ENCODE results near the gene LGALS7B.

The LGALS7B gene

GRCh38 chr19:38805180-38805579, 16.2 kb downstream of the LGALS7B start:
- Histone ChIP-seq H3K27ac (ENCODE audit: extremely low read depth, low read depth, low read length) (peak overlapping the region; percentile 24; the same call in 1 of the 2 replicates), H3K4me1 (ENCODE audit: control insufficient read depth, insufficient read depth, low read length) (no peaks in the 10 kb centered on the region), H3K36me3 (ENCODE audit: control insufficient read depth in 2 of 2, insufficient read depth in 1 of 2, low read length in 2 of 2) (no peaks in the 10 kb centered on the region; a peak in 1 of 3 replicates), H3K4me3 (ENCODE audit: low read depth, low read length) (no peak overlapping the region), H3K9me3 (ENCODE audit: control insufficient read depth, insufficient read depth, low read depth, low read length) (no peaks in the 10 kb centered on the region; the same call in 1 of the 2 replicates)
- CTCF ChIA-PET: interaction anchor here (0.6 to 1.7 kb wide), 4 partner anchors 19 to 404 kb away, joined by 3 to 6 read pairs (median 3); no protein-coding TSS in a partner anchor
- POLR2A ChIA-PET: interaction anchor here (1.0 kb wide), 1 partner anchor 95 kb away, joined by 3 read pairs; the partner anchor contains the start of gene NFKBIB
- TF ChIP-seq CTCF (tag by site-specific recombination; IDR thresholded peaks at IDR 0.05) (no peak), ZNF23 (tag by site-specific recombination; IDR thresholded peaks at IDR 0.05; ENCODE audit: borderline replicate concordance) (no peak), PRDM4 (tag by site-specific recombination; IDR thresholded peaks at IDR 0.05) (no peak), ZBTB48 (tag by site-specific recombination; IDR thresholded peaks at IDR 0.05) (peak; percentile 31; the same call in 1 of the 2 replicates), REPIN1 (tag by site-specific recombination; IDR thresholded peaks at IDR 0.05; ENCODE audit: low read depth) (peak; percentile 58; the same call in 1 of the 2 replicates), INSM2 (tag by site-specific recombination; IDR thresholded peaks at IDR 0.05) (no peak)
- TF ChIP-seq, protein P1, sequence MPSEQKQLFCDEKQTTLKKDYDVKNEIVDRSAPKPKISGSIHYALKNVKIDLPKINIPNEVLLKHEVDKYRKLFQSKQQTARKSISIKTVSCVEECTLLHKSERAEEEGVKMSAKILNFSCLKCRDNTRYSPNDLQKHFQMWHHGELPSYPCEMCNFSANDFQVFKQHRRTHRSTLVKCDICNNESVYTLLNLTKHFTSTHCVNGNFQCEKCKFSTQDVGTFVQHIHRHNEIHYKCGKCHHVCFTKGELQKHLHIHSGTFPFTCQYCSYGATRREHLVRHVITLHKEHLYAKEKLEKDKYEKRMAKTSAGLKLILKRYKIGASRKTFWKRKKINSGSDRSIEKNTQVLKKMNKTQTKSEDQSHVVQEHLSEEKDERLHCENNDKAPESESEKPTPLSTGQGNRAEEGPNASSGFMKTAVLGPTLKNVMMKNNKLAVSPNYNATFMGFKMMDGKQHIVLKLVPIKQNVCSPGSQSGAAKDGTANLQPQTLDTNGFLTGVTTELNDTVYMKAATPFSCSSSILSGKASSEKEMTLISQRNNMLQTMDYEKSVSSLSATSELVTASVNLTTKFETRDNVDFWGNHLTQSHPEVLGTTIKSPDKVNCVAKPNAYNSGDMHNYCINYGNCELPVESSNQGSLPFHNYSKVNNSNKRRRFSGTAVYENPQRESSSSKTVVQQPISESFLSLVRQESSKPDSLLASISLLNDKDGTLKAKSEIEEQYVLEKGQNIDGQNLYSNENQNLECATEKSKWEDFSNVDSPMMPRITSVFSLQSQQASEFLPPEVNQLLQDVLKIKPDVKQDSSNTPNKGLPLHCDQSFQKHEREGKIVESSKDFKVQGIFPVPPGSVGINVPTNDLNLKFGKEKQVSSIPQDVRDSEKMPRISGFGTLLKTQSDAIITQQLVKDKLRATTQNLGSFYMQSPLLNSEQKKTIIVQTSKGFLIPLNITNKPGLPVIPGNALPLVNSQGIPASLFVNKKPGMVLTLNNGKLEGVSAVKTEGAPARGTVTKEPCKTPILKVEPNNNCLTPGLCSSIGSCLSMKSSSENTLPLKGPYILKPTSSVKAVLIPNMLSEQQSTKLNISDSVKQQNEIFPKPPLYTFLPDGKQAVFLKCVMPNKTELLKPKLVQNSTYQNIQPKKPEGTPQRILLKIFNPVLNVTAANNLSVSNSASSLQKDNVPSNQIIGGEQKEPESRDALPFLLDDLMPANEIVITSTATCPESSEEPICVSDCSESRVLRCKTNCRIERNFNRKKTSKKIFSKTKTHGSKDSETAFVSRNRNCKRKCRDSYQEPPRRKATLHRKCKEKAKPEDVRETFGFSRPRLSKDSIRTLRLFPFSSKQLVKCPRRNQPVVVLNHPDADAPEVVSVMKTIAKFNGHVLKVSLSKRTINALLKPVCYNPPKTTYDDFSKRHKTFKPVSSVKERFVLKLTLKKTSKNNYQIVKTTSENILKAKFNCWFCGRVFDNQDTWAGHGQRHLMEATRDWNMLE (tag by site-specific recombination; conservative IDR thresholded peaks at IDR 0.05; ENCODE audit: low read depth): peak; percentile 68
- TF ChIP-seq, protein P2, sequence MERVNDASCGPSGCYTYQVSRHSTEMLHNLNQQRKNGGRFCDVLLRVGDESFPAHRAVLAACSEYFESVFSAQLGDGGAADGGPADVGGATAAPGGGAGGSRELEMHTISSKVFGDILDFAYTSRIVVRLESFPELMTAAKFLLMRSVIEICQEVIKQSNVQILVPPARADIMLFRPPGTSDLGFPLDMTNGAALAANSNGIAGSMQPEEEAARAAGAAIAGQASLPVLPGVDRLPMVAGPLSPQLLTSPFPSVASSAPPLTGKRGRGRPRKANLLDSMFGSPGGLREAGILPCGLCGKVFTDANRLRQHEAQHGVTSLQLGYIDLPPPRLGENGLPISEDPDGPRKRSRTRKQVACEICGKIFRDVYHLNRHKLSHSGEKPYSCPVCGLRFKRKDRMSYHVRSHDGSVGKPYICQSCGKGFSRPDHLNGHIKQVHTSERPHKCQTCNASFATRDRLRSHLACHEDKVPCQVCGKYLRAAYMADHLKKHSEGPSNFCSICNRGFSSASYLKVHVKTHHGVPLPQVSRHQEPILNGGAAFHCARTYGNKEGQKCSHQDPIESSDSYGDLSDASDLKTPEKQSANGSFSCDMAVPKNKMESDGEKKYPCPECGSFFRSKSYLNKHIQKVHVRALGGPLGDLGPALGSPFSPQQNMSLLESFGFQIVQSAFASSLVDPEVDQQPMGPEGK (tag by site-specific recombination; IDR thresholded peaks at IDR 0.05): no peak
- TF ChIP-seq, protein P3, sequence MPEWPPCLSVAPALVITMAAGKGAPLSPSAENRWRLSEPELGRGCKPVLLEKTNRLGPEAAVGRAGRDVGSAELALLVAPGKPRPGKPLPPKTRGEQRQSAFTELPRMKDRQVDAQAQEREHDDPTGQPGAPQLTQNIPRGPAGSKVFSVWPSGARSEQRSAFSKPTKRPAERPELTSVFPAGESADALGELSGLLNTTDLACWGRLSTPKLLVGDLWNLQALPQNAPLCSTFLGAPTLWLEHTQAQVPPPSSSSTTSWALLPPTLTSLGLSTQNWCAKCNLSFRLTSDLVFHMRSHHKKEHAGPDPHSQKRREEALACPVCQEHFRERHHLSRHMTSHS (tag by site-specific recombination; IDR thresholded peaks at IDR 0.05): no peak
- TF ChIP-seq, protein P4, sequence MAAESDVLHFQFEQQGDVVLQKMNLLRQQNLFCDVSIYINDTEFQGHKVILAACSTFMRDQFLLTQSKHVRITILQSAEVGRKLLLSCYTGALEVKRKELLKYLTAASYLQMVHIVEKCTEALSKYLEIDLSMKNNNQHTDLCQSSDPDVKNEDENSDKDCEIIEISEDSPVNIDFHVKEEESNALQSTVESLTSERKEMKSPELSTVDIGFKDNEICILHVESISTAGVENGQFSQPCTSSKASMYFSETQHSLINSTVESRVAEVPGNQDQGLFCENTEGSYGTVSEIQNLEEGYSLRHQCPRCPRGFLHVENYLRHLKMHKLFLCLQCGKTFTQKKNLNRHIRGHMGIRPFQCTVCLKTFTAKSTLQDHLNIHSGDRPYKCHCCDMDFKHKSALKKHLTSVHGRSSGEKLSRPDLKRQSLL (tag by site-specific recombination; IDR thresholded peaks at IDR 0.05): no peak
